T-helper 1 cell treated with Interleukin-12 subunit alpha and Interleukin-12 subunit beta and Interleukin-4 antibody, amounts not matched to agents 30 ng/mL and 1 ng/mL, for 36 hours (primary cell): Measurements from ENCODE around the gene SPRN. TPM values are rescaled to one million over a fixed set of nuclear protein-coding genes. Genes with fewer than 3 reads are reported as not detected.

Experiments used
- intact Hi-C: fragments of 100-400 bp; cut with micrococcal nuclease; formaldehyde crosslinking; loops from one replicate; pipeline ENCODE4 v1.15.1; 2024
- total RNA-seq: library from RNA; stranded (reverse); gene quantifications from 2 replicates; pipeline ENCODE4 v1.2.3, GENCODE V29; 2022

Gene SPRN
- total RNA-seq, 1 donor from 2014 or later, result not detected

- intact Hi-C loops, result no loop called here
These were observed 12.7 kb downstream of the SPRN start for GRCh38 chr10:133411523-133412380.

GRCh38 chr10:133405844-133406527, 18.4 kb downstream of the SPRN start:
- intact Hi-C loops, result no loop called here

GRCh38 chr10:133405272-133405671, 19.2 kb downstream of the SPRN start:
- intact Hi-C loops, result no loop called here

GRCh38 chr10:133403784-133404183, 20.6 kb downstream of the SPRN start:
- intact Hi-C loops, result no loop called here

- intact Hi-C loops, result no loop called here
These were observed 21.1 kb downstream of the SPRN start for GRCh38 chr10:133403359-133403758.

GRCh38 chr10:133401981-133402725, 22.3 kb downstream of the SPRN start:
- intact Hi-C loops, result loop anchor here (1.0 kb wide), 1 partner anchor 12 kb away; no protein-coding TSS in a partner anchor

GRCh38 chr10:133401500-133401899, 22.9 kb downstream of the SPRN start:
- intact Hi-C loops, result loop anchor here (1.0 kb wide), 1 partner anchor 11 kb away; no protein-coding TSS in a partner anchor

- intact Hi-C loops, result loop anchor here (1.0 kb wide), 1 partner anchor 11 kb away; no protein-coding TSS in a partner anchor
These were observed 23.6 kb downstream of the SPRN start for GRCh38 chr10:133400624-133401424.

- intact Hi-C loops, result no loop called here
These were observed 25.3 kb downstream of the SPRN start for GRCh38 chr10:133399123-133399601.

GRCh38 chr10:133397938-133398337, 26.5 kb downstream of the SPRN start:
- intact Hi-C loops, result no loop called here

- intact Hi-C loops, result no loop called here
These were observed 28.3 kb downstream of the SPRN start for GRCh38 chr10:133396035-133396624.

- intact Hi-C loops, result loop anchor here (1.0 to 5.0 kb wide), 6 partner anchors 16 to 1063 kb away; partner anchors contain the start of genes ECHS1, FUOM, LRRC27 and PAOX
These were observed 29.6 kb downstream of the SPRN start for GRCh38 chr10:133394801-133395221.

GRCh38 chr10:133394064-133394663, 30.3 kb downstream of the SPRN start, which contains the start of gene MTG1:
Gene MTG1, plus strand, starts transcription at chr10:133394157. Its CDS starts 64 bp downstream, at chr10:133394221.
- intact Hi-C loops, result loop anchor here (1.0 to 5.0 kb wide), 6 partner anchors 15 to 1062 kb away; partner anchors contain the start of genes ECHS1, FUOM, LRRC27 and PAOX

GRCh38 chr10:133393401-133394063, 30.9 kb downstream of the SPRN start:
- intact Hi-C loops, result loop anchor here (1.0 to 5.0 kb wide), 6 partner anchors 14 to 1061 kb away; partner anchors contain the start of genes ECHS1, FUOM, LRRC27 and PAOX

GRCh38 chr10:133391761-133392518, 32.5 kb downstream of the SPRN start:
- intact Hi-C loops, result loop anchor here (5.0 kb wide), 1 partner anchor 1060 kb away; the partner anchor contains the start of gene LRRC27

GRCh38 chr10:133391249-133391635, 33.2 kb downstream of the SPRN start:
- intact Hi-C loops, result loop anchor here (5.0 kb wide), 1 partner anchor 1059 kb away; the partner anchor contains the start of gene LRRC27

- intact Hi-C loops, result loop anchor here (1.0 to 5.0 kb wide), 6 partner anchors 11 to 1058 kb away; partner anchors contain the start of genes ECHS1, FUOM, LRRC27 and PAOX
These were observed 33.7 kb downstream of the SPRN start for GRCh38 chr10:133390597-133391248.
